HG03342 (cell line): ENCODE measurements around the gene ARHGAP26.
"Not testable (repeated sequence)": the region's sequence is repeated elsewhere in the genome, so short reads cannot be mapped to it uniquely, and the experiment has no call there.

Experiments
- ATAC-seq: cut with Tn5 transposase; IDR thresholded peaks from one replicate; pipeline ENCODE4 v1.9.1; 2021; ENCODE audit warnings: mild to moderate bottlenecking, moderate library complexity; ENCODE audit not compliant: unreplicated experiment

ARHGAP26 gene

GRCh38 chr5:143106174-143106573 lies 336.0 kb downstream of the ARHGAP26 start:
- no peak for ATAC-seq

GRCh38 chr5:143108498-143109128 lies 338.4 kb downstream of the ARHGAP26 start:
- no peak for ATAC-seq

GRCh38 chr5:143110591-143110990 lies 340.4 kb downstream of the ARHGAP26 start:
- ATAC-seq = no peak

GRCh38 chr5:143111799-143112198 lies 341.6 kb downstream of the ARHGAP26 start:
- ATAC-seq = no peak

- ATAC-seq = no peak
These were observed 343.3 kb downstream of the ARHGAP26 start for GRCh38 chr5:143113461-143113860.

- no peak for ATAC-seq
These were observed 344.3 kb downstream of the ARHGAP26 start for GRCh38 chr5:143114481-143114880.

GRCh38 chr5:143115381-143115780 lies 345.2 kb downstream of the ARHGAP26 start:
- ATAC-seq = no peak

- no peak for ATAC-seq
These were observed 346.6 kb downstream of the ARHGAP26 start for GRCh38 chr5:143116814-143117213.

GRCh38 chr5:143117821-143118220 lies 347.6 kb downstream of the ARHGAP26 start:
- no peak for ATAC-seq

- ATAC-seq = no peak
These were observed 348.0 kb downstream of the ARHGAP26 start for GRCh38 chr5:143118222-143118621.

GRCh38 chr5:143118818-143119217 lies 348.6 kb downstream of the ARHGAP26 start:
- not testable (repeated sequence) for ATAC-seq

GRCh38 chr5:143119291-143119769 lies 349.2 kb downstream of the ARHGAP26 start:
- ATAC-seq = no peak

GRCh38 chr5:143119881-143120341 lies 349.7 kb downstream of the ARHGAP26 start:
- ATAC-seq = no peak

- ATAC-seq = no peak
These were observed 350.4 kb downstream of the ARHGAP26 start for GRCh38 chr5:143120460-143121134.

- ATAC-seq = no peak
These were observed 350.9 kb downstream of the ARHGAP26 start for GRCh38 chr5:143121135-143121475.

- no peak for ATAC-seq
These were observed 354.4 kb downstream of the ARHGAP26 start for GRCh38 chr5:143124593-143124992.

- no peak for ATAC-seq
These were observed 356.2 kb downstream of the ARHGAP26 start for GRCh38 chr5:143126174-143127019.

GRCh38 chr5:143128412-143129071 lies 358.4 kb downstream of the ARHGAP26 start:
- ATAC-seq = no peak

GRCh38 chr5:143129203-143129602 lies 359.0 kb downstream of the ARHGAP26 start:
- no peak for ATAC-seq

- no peak for ATAC-seq
These were observed 359.9 kb downstream of the ARHGAP26 start for GRCh38 chr5:143129910-143130612.
